A673 (cell line): Measurements from ENCODE around the gene TSC2.

ENCODE experiments used
- CTCF ChIP-seq: fragments of 300-800, 200-600 bp; sonication (generic); conservative IDR thresholded peaks from 2 replicates; pipeline ENCODE4 v1.5.1; 2017; ENCODE audit warnings: low read depth, mild to moderate bottlenecking, antibody characterized with exemption, low read length, moderate library complexity, mixed read lengths
- EZH2 ChIP-seq: fragments of 200-600 bp; sonication (generic); IDR thresholded peaks from 2 replicates; pipeline ENCODE4 v1.6.1; 2017; ENCODE audit warnings: borderline replicate concordance, low read depth, mild to moderate bottlenecking, mixed read lengths, antibody characterized with exemption, low read length; ENCODE audit not compliant: poor library complexity, severe bottlenecking

- TF ChIP-seq CTCF (no peak), EZH2 (no peak)
These were observed 8.3 kb upstream of the TSC2 start for GRCh38 chr16:2039274-2040031.
